Panc1 (cell line): ENCODE results near the gene SHROOM2. TPM values are rescaled to one million over a fixed set of nuclear protein-coding genes. Genes with fewer than 3 reads are reported as not detected.

Experiments used
- ATAC-seq: fragments of 200-7000 bp; cut with Tn5 transposase; 2 replicates; pipeline ENCODE4 v1.9.1; 2020; ENCODE audit warnings: mild to moderate bottlenecking, moderate library complexity
- BruUV-seq: library from RNA; stranded (reverse); fragments of 400-500 nt; replicated peaks from 2 replicates; lab custom pipeline; 2021; lab: Mats Ljungman, UMichigan
- CTCF ChIA-PET: fragments of 300-600 bp; sonication (Branson Sonifier 250); formaldehyde crosslinking; loops from one replicate; lab custom pipeline; 2022; ENCODE audit warnings: antibody characterized with exemption; lab: Charles Lee
- POLR2A ChIA-PET: fragments of 300-600 bp; sonication (Branson Sonifier 250); formaldehyde crosslinking; loops from one replicate; lab custom pipeline; 2022; ENCODE audit warnings: antibody characterized with exemption; lab: Charles Lee
- DNase-seq: peaks from one replicate; pipeline ENCODE4 v3.0.0-alpha.2; 2010; ENCODE audit warnings: low read depth, low spot score
- H3K27ac ChIP-seq: 2 replicates; pipeline ENCODE4 v1.5.1; 2011; ENCODE audit warnings: mild to moderate bottlenecking, low read length, inconsistent platforms
- H3K27me3 ChIP-seq: fragments of 200-500 bp; sonication (Bioruptor generic); 2 replicates; pipeline ENCODE4 v1.6.0; 2014; ENCODE audit warnings: low read length, inconsistent platforms; ENCODE audit not compliant: control insufficient read depth, insufficient read depth
- H3K36me3 ChIP-seq: fragments of 200-500 bp; sonication (Bioruptor generic); 2 replicates; pipeline ENCODE4 v1.5.1; 2014; ENCODE audit warnings: inconsistent platforms, mild to moderate bottlenecking, low read length, moderate library complexity; ENCODE audit not compliant: control insufficient read depth, insufficient read depth
- H3K4me1 ChIP-seq: 2 replicates; pipeline ENCODE4 v1.5.1; 2011; ENCODE audit warnings: inconsistent platforms, mild to moderate bottlenecking, low read length, moderate library complexity; ENCODE audit not compliant: control insufficient read depth, insufficient read depth
- H3K4me3 ChIP-seq, 2 experiments: 2 replicates each; pipeline ENCODE4 v1.5.1; 2011 to 2012; ENCODE audit warnings: low read depth in 2 of 2, low read length in 2 of 2, mild to moderate bottlenecking in 2 of 2, inconsistent platforms in 1 of 2, moderate library complexity in 1 of 2
- H3K9me3 ChIP-seq: fragments of 200-500 bp; sonication (Bioruptor generic); 2 replicates; pipeline ENCODE4 v1.5.1; 2014; ENCODE audit warnings: low read depth, mild to moderate bottlenecking, inconsistent platforms, low read length, moderate library complexity; ENCODE audit not compliant: control insufficient read depth, insufficient read depth
- POLR2AphosphoS5 ChIP-seq: IDR thresholded peaks from 2 replicates; pipeline ENCODE4 v1.6.1; 2012; ENCODE audit warnings: mild to moderate bottlenecking, low read depth, low read length, moderate library complexity
- SIN3A ChIP-seq: IDR thresholded peaks from 2 replicates; pipeline ENCODE4 v1.6.1; 2012; ENCODE audit warnings: low read depth, mild to moderate bottlenecking, low read length, moderate library complexity, borderline replicate concordance; ENCODE audit not compliant: insufficient read depth
- TCF7L2 ChIP-seq: IDR thresholded peaks from 2 replicates; pipeline ENCODE4 v1.6.1; 2011; ENCODE audit warnings: mild to moderate bottlenecking, low read depth, low read length, inconsistent platforms
- in situ Hi-C: cut with HindIII; loops from 2 replicates; pipeline ENCODE4 v1.10.0; 2016; ENCODE audit warnings: low sequenced_read_pairs, low pct_unique_long_range_greater_than_20kb
- intact Hi-C: fragments of 100-400 bp; cut with micrococcal nuclease; formaldehyde crosslinking; loops from one replicate; pipeline ENCODE4 v1.10.0; 2022; ENCODE audit not compliant: unreplicated experiment
- total RNA-seq: library from RNA; stranded (reverse); gene quantifications from one replicate; pipeline ENCODE4 v1.2.1, GENCODE V29; 2021; ENCODE audit not compliant: unreplicated experiment
- TF ChIP-seq, protein P1 (sequence below): fragments of 450-650 bp; IDR thresholded peaks from 2 replicates; pipeline ENCODE4 v1.5.1; 2017; ENCODE audit warnings: mild to moderate bottlenecking
- TF ChIP-seq, protein P2 (sequence below), 2 experiments: IDR thresholded peaks; 2 replicates each; pipeline ENCODE4 v1.6.1; 2011 to 2012; ENCODE audit warnings: low read depth in 2 of 2, control low read depth in 1 of 2, low read length in 1 of 2, mild to moderate bottlenecking in 1 of 2, moderate library complexity in 1 of 2; ENCODE audit not compliant: insufficient read depth in 1 of 2

Gene SHROOM2
- total RNA-seq, 1 experiment from 2014 or later: 0.72 TPM

DNA sequence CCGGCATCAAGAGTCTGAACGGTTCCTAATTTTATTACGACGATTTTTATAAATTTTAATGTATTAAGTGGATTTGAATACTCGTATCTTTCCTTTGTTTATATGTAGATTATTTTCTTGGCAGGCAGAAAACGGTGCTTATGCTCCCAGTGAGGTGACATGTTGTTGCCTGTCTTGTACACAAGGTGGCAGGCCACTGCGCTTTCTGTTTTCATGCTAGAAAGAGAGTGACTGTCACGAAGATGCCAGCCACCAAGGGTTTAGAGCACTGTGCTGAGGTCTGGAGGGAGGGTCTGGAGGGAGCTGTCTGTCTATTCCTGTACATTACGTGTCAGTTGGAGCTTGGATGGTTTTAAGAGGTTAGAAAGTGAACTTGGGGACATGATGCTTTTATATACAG lies 87.7 kb downstream of the SHROOM2 start:
- Histone ChIP-seq H3K9me3 (no peaks in the 10 kb centered on the region), H3K27me3 (no peaks in the 10 kb centered on the region), H3K36me3 (no peaks in the 10 kb centered on the region), H3K4me3 (no peak overlapping the region), H3K4me1 (no peaks in the 10 kb centered on the region), H3K27ac (no peak overlapping the region)
- no TSS peak for BruUV-seq
- TF ChIP-seq SIN3A (no peak), TCF7L2 (no peak), POLR2AphosphoS5 (no peak)
- TF ChIP-seq, protein P1, sequence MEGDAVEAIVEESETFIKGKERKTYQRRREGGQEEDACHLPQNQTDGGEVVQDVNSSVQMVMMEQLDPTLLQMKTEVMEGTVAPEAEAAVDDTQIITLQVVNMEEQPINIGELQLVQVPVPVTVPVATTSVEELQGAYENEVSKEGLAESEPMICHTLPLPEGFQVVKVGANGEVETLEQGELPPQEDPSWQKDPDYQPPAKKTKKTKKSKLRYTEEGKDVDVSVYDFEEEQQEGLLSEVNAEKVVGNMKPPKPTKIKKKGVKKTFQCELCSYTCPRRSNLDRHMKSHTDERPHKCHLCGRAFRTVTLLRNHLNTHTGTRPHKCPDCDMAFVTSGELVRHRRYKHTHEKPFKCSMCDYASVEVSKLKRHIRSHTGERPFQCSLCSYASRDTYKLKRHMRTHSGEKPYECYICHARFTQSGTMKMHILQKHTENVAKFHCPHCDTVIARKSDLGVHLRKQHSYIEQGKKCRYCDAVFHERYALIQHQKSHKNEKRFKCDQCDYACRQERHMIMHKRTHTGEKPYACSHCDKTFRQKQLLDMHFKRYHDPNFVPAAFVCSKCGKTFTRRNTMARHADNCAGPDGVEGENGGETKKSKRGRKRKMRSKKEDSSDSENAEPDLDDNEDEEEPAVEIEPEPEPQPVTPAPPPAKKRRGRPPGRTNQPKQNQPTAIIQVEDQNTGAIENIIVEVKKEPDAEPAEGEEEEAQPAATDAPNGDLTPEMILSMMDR: peak; percentile 74
- TF ChIP-seq, protein P2, sequence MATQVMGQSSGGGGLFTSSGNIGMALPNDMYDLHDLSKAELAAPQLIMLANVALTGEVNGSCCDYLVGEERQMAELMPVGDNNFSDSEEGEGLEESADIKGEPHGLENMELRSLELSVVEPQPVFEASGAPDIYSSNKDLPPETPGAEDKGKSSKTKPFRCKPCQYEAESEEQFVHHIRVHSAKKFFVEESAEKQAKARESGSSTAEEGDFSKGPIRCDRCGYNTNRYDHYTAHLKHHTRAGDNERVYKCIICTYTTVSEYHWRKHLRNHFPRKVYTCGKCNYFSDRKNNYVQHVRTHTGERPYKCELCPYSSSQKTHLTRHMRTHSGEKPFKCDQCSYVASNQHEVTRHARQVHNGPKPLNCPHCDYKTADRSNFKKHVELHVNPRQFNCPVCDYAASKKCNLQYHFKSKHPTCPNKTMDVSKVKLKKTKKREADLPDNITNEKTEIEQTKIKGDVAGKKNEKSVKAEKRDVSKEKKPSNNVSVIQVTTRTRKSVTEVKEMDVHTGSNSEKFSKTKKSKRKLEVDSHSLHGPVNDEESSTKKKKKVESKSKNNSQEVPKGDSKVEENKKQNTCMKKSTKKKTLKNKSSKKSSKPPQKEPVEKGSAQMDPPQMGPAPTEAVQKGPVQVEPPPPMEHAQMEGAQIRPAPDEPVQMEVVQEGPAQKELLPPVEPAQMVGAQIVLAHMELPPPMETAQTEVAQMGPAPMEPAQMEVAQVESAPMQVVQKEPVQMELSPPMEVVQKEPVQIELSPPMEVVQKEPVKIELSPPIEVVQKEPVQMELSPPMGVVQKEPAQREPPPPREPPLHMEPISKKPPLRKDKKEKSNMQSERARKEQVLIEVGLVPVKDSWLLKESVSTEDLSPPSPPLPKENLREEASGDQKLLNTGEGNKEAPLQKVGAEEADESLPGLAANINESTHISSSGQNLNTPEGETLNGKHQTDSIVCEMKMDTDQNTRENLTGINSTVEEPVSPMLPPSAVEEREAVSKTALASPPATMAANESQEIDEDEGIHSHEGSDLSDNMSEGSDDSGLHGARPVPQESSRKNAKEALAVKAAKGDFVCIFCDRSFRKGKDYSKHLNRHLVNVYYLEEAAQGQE (IDR thresholded peaks at IDR 0.05; ENCODE audit: insufficient read depth in 1 of 2, low read depth in 2 of 2, low read length in 1 of 2): no peak
- ChIA-PET POLR2A (no interaction called here), CTCF (no interaction called here)
- peak; percentile 18 for DNase-seq
- in situ Hi-C loops: no loop called here
- intact Hi-C loops: no loop called here
- ATAC-seq: peak; percentile 71; the same call in 1 of the 2 replicates

DNA sequence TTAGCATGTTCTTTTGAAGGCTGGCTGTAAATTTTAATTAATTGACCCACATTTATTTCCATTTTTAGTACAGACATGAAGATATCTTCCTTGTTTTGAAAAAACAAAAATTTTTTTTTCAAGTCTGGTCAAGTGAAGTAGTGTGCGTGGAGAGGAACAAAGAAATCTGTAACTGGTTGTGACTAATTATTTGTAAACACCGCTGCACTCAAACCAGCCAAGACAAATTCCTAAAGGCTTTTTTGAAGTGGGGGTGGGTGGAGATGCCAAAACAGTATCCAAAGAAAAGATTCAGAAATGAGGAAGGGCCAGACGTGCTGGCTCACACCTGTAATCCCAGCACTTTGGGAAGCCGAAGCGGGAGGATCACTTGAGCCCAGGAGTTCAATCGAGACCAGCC lies 88.3 kb downstream of the SHROOM2 start:
- ChIA-PET CTCF (no interaction called here), POLR2A (no interaction called here)
- H3K4me3 ChIP-seq: no peak overlapping the region
- no peaks in the 10 kb centered on the region for H3K4me1 ChIP-seq
- no peaks in the 10 kb centered on the region for H3K36me3 ChIP-seq
- H3K27me3 ChIP-seq: no peaks in the 10 kb centered on the region
- BruUV-seq: no TSS peak
- no peak overlapping the region for H3K27ac ChIP-seq
- intact Hi-C loops (no loop called here), in situ Hi-C loops (no loop called here)
- ATAC-seq: no peak
- TF ChIP-seq SIN3A: no peak
- TF ChIP-seq TCF7L2: no peak
- TF ChIP-seq, protein P2 (IDR thresholded peaks at IDR 0.05; ENCODE audit: insufficient read depth in 1 of 2, low read depth in 2 of 2, low read length in 1 of 2): no peak
- TF ChIP-seq, protein P1: no peak
- TF ChIP-seq POLR2AphosphoS5: no peak
- no peak for DNase-seq
- no peaks in the 10 kb centered on the region for H3K9me3 ChIP-seq
